Activated CD8-positive, alpha-beta memory T cell treated with anti-CD3 and anti-CD28 coated beads for 48 hours (primary cell): ENCODE data around the gene TCL1B.
"Not testable (repeated sequence)": the region's sequence is repeated elsewhere in the genome, so short reads cannot be mapped to it uniquely, and the experiment has no call there.

Source experiments
- DNase-seq, 3 experiments: peaks; one replicate each; pipeline ENCODE4 v3.0.0-alpha.2; 2020; ENCODE audit warnings: low read depth in 2 of 3, low spot score in 2 of 3

Gene TCL1B

DNA sequence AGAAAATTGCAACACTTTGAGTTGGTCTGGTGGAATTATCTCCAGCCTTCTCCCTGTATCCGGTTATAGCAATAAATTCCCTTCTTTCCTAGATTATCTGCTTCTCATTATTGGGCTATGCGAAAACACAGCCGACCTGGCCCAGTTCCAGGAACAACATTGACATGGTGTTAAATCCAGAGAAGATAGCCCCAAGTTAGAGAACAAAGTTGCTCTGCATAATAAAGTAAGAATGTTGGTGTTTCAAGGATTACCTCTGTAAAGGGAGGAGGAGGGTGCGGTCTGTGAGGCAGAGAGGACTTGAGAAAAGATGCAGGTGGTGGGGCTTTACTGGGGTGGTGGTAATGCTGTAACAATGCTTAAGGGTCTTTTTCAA, 15.6 kb downstream of the TCL1B start:
- DNase-seq, result no peak

DNA sequence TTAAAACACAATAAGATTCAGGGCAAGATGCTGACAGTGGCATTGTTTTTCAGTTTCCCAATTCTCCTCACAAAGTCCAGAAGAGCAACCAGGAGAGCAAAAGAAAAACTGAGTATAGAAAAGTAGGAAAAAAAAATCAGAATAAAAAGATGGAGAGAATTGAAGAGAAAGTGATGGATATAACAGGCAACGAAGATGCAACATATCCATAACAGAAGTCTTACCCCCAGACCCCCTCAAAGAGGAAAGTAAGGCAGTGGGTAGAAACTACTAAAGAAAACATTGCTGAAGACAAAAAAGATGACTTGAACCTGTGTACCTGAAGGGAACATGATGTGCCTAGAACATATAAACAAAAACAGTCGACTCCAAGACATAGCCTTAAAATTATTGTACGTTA, 17.1 kb downstream of the TCL1B start:
- DNase-seq, result no peak

DNA sequence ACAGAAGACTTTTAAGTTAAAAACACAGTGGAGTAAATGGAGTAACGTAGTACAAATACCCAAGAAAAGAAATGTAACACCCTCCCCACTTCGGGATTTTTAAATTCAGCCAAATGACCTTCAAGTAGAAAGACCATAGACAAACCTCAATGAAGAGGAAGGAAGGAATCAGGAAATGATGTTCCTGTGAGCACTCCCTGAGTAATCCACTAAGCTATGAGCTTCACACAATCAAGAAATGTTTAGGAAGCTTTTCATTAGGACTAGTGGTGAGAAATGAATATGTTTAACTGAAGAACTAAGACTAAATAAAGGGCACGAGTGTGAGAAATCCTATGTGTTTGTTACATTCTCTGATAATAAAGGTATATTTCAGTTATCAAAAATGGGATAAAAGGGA, 17.6 kb downstream of the TCL1B start:
- no peak for DNase-seq

DNA sequence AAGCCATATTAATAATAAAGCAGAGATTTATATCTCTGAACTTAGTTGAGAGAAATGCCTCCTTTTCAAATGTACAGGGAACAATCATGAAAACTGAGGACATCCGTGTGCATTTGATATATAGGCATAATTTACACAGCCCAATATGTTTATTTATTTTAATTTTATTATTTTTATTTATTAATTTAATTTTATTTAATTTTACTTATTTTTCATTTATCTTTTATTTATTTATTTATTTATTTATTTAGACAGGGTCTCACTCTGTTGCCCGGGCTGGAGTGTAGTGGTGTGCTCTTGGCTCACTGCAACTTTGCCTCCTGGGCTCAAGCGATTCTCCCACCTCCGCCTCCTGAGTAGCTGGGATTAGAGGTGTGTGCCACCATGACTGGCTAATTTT, 19.3 kb downstream of the TCL1B start:
- no peak for DNase-seq

DNA sequence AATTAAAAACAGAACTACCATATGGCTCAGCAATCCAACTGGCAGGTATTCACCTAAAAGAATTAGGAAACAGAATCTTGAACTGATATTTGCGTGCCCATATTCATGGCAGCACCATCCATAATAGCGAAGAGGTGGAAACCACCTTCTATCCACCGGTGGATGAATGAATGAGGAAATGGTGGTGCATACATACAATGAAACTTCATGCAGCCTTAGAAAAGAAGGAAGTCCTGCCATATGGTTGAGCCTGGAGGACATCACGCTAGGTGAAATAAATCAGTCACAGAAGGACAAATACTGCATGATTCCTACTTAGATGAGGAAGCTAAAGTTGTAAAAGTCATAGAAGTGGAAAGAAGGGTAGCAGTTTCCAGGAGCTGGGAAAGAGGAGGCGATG, 21.1 kb downstream of the TCL1B start:
- DNase-seq, result no peak

DNA sequence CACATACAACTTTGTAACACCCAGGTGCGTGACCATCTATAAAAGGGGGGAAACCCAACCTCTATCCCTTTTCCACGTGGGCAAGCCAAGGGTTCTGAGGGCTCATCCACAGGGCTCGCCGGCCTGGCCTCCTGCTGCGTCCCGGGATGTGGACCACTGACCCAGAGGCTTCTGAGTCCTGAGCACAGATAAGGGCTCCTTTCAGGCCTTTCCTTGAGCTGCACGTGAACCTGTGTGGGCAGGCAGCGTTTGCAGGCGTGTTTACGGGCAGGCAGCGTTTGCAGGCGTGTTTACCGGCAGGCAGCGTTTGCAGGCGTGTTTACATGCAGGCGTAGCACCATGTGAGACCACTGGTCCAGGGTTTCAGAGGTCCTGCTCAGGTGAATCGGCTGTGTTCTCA, 23.9 kb downstream of the TCL1B start:
- DNase-seq, result no peak

DNA sequence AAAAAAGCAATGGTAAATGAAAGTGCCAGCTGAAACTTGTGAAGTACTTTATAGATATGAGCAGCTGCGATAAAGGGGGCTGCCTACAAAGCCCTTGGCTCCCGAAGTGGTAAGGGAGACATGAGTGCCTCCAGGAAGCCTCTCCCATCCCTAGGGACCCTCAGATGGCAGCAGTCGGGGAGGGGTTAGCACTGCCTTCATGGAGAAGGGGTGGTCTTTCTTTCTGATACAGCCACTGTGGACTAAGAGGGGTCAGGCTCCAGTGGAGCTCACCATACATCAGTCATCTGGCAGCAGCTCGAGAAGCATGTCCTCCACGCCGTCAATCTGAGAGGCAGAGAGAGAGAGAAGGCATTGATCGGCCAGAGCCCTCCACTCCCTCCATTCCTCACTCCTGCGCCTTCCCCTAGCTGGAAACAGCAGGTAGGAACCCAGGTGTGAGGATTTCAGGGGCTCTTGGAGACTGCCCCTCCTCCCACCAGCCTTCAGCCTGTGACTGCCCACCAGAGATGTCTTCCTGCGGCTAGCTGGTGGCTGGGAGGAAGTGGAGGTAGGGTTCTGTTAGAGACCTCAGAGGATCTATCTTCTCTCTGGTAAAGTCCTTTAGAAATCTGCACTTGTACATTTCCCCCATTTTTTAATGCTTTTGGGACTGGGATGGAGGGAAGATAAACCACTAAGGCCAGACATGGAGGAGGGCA, 25.4 kb downstream of the TCL1B start:
- DNase-seq, result no peak

DNA sequence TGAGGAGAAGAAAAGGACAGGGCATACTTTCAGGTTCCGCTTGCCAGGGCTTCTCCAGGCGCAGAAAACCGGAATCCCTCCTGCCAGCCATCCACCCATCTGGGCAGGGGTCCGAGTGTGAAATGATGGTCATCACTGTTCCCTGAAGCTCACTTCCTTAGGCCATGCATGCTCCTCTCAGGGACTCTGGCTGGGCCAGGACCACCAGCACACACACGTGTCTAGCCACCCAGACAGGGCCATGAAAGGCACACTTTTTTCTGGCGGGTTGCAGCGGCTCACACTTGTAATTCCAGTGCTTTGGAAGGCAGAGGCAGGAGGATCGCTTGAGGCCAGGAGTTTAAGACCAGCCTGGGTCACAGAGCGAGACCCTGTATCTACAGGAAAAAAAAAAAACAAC, 26.2 kb downstream of the TCL1B start:
- no peak for DNase-seq

DNA sequence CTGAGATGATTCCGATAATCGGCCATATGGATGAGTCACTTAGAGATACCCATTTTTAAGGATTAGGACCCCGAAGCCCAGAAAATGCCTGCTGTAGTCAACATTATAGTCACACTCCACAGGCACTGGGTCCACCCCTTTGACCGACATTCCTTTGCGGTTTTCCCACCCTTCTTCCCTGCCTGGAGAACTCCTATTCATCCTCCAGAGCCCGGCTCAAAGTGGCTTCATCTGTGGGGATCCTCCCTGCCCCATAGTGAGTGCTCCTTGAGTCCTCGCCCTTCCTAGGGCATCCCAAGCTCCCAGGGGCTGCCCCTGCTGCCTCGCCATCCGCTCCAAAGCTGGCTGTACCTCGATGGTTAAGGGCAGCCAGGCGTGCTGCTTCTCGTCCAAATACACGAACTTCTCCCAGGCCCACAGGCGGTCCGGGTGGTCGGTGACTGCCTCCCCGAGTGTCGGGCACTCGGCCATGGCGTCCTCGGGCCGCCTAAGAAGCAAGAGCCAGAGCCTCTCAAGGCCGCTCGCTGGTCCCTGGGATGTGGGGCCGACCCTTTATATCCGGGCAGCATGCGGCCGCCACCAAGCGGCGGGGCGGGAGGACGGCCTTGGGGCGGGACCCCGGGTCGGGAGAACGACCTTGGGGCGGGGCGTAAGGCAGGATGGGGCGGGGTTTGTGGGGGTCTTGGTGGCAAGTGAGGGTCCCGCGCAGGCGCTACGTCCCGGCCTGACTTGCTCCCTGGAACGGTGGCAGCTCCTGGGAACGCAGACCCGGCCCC, 27.6 kb downstream of the TCL1B start, which contains the start of gene TCL1A:
Gene TCL1A (minus strand): TSS at position 530 of the 776 bp plus-strand sequence. CDS start 59 bp downstream, at position 471.
- no peak for DNase-seq

DNA sequence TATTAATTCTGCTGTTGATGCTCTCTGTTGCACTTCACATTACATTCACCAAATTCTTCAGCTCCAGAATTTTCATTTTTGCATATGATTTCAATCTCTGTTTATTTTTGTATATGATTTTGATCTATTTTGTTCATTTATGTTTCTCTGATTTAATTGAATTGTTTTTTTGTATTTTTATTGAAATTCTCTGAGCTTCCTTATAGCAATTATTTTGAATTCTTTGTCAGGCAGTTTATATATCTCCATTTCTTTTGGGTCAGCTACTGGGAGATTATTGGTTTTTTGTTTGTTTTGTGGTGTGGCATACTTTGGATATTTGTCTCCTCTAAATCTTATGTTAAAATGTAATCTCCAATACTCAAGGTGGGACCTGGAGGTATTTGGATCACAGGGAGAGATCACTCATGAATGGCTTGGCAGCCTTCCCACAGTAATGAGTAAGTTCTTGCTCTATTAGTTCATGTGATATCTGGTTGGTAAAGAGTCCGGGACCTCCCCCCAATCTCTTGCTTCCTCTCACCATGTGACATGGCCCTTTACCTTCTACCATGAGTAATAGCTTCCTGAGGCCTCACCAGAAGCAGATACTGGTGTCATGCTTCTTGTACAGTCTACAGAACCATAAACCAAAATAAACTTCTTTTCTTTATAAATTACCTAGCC, 36.4 kb downstream of the TCL1B start:
- DNase-seq, result no peak

DNA sequence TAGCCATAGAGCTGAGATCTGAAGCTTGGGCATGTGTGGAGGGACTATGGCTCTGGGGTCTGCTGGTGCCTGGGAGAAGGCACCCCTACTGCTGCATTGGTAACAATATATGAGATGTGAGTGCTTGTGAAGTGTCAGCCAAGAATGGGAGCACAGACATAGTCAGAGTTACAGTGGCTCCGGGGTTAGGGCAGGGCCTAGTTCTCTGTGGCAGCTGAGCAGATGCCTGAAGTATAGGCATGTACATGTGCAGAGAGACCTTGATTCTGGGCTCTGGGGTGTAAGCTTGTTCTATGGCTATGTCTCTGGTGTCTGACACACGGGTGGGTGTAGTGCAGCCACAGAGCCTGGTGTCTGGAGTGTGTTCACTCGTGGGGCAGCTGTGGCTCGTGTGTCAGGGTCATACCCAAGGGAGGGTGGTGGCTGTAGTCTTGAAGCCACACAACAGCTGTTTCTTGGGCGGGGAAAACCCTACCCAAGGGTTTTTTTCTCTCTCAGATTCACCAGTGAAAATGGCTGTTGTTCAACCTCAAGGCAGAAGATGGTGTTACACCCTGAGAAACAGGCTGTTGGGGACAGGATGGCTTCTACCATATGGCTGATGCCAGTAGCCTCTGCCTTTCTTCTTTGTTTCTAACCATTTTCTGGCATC, 39.6 kb downstream of the TCL1B start:
- no peak for DNase-seq

DNA sequence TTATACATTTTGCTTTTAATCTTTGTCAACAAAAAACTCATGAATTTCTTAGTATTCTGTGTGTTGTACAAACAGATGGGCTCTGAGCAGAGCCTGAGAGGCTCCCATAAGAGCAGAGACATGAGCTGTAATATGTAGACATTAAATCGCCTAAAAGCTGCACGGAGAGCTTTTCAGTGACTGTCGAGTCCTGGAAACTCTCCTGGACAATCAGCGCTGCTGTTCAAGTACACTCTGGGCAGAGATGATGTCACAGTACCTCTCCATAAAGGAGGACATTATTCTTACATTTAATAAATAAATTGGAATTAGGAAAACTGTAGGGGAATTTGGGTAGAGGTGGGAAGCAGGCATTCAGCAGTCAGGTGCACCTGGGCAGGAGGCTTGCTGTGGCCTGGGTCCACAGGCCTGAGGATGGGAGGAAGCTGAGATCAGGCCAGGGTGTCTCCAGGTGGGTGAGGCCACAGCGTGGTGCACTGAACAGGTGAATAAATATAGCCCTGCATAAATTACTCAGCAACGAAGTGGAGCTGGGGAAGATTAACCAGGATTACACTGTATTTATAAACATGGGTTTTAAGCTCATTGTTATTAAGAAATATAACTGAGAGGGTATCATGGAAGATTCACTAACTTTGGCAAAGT, 41.0 kb downstream of the TCL1B start:
- no peak for DNase-seq

DNA sequence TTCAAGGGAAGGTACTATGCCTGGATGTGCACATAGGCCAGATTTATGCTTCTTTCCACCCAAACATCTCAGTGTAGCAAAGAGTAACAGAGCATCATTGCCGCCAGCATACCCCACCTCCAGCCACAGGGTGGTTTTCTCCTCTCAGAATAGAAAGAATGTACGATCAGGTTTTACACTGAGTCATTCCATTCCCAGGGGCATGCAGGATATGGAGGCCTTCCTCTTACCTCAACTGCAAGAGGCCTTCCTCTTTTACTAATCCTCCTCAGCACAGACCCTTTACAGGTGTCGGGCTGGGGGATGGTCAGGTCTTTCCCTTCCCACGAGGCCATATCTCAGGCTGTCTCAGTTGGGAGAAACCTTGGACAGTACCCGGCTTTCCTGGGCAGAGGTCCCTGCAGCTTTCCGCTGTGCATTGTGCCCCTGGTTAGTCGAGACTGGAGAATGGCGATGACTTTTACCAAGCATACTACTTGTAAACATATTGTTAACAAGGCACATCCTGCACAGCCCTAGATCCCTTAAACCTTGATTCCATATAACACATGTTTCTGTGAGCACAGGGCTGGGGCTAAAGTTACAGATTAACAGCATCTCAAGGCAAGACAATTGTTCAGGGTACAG, 43.3 kb downstream of the TCL1B start:
- not testable (repeated sequence) for DNase-seq

DNA sequence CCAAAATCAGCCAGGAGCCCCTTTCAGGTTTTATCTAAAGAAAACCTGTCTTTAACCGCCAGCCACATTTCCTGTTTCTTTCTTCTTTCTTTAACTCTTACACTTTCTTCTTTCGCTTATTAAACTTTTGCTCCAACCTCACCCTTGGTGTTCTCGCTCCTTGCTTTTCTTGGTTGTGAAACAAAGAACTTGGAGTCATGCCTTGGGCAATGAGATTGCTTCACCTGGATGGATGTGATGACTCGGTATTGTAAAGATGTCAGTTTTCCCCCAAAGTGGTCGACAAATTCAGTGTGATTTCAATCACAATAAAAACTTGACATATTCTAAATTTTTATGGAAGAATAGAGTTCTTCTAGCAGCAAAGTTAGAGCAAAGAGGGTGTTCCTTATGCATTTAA, 43.9 kb downstream of the TCL1B start:
- no peak for DNase-seq

DNA sequence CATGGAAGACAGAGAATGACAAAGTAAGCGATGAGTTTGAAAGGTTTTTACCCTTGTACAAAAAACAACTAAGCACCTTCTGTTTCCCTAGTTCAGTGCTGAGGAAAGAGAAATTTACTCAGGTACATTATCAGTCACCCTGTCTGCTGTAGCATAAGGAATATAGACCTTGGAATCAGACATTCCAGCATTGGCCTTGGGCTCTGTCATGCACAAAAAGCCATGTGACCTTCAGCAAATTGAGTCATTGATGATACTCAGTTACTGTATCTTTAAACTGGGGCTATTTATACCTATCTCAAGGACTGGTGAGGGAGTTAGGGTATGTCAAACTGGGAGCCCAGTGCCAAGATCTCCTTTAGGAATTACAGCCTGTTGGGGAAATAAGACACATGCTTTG, 47.0 kb downstream of the TCL1B start:
- no peak for DNase-seq

DNA sequence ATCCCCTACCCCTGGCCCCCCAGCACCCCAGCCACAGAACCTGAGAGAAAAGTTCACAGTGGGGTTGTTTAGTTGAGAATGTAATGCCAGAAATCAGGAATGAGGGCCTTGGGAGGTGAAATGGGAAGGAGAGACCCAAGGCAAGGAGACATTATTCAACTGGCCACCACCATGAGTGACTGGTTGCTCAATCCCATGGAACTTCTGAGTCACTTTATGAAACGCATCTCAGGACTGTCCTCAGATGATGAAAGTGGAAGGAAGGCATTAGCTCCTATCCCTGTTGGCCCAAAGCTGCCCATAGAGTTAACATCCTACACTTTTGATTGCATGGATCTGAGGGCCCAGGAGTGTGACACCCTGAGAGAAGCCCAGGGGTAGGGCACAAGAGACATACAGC, 53.1 kb downstream of the TCL1B start:
- DNase-seq, result no peak

DNA sequence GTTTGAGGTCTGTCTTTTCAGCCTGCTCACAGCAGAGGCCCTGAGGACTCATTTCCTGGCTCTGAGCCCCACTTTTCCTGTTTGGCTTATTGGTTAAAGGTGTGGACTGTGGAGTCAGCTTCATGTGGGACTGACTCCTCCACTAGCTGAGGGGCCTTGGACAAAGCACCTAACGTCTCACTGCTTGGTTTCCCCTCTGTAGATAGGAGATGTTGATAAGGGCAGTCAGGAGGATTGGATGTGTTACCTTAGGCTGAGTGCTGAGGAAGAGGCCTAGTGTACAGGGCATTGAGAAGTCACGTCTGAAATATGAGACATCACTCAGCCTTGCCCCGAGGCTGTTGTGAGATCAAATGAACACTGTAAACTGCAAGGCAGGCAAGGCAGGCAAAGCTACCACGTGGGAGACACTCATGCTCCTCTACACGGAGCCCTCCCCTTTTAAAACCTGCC, 54.8 kb downstream of the TCL1B start:
- no peak for DNase-seq

DNA sequence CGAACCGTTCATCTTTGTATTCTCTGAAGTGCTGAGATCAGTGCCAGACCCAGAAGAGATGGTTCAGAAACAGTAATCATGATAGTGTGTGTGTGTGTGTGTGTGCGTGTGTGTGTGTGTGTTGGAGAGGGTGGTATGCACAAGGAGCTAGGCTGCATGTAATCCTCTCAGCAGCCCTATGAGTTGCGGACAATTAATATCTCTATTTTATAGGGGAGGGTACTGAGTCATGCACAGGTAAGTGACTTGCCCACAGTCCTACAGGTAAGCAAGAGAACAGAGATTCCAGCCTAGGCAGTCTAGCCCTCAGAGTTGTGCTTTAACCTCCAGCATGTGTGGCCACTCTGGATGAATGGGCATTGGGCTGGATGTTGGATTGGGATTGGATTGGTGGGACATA, 55.6 kb downstream of the TCL1B start:
- DNase-seq, result no peak
